HG03196 (cell line): ENCODE results near the gene KCNJ5.
A peak's percentile ranks its signal among the peaks of the same experiment; 100 is the strongest.
"Not testable (repeated sequence)": the region's sequence is repeated elsewhere in the genome, so short reads cannot be mapped to it uniquely, and the experiment has no call there.

ENCODE experiments used
- ATAC-seq: cut with Tn5 transposase; IDR thresholded peaks from one replicate; pipeline ENCODE4 v1.9.1; 2021; ENCODE audit not compliant: unreplicated experiment

Gene KCNJ5

GRCh38 chr11:128909438-128910125, 18.4 kb downstream of the KCNJ5 start:
- no peak for ATAC-seq

- ATAC-seq, result no peak
Observed at GRCh38 chr11:128910576-128910975, 19.4 kb downstream of the KCNJ5 start.

GRCh38 chr11:128911239-128911638, 20.1 kb downstream of the KCNJ5 start:
- ATAC-seq, result no peak

GRCh38 chr11:128911701-128912100, 20.5 kb downstream of the KCNJ5 start:
- no peak for ATAC-seq

GRCh38 chr11:128913806-128914205, 22.6 kb downstream of the KCNJ5 start:
- ATAC-seq, result no peak

- no peak for ATAC-seq
Observed at GRCh38 chr11:128914216-128915148, 23.3 kb downstream of the KCNJ5 start.

- no peak for ATAC-seq
Observed at GRCh38 chr11:128915149-128915521, 24.0 kb downstream of the KCNJ5 start.

- no peak for ATAC-seq
Observed at GRCh38 chr11:128916037-128916572, 24.9 kb downstream of the KCNJ5 start.

GRCh38 chr11:128916681-128917080, 25.5 kb downstream of the KCNJ5 start:
- ATAC-seq, result no peak

GRCh38 chr11:128917144-128917724, 26.1 kb downstream of the KCNJ5 start:
- peak; percentile 52 for ATAC-seq

- ATAC-seq, result no peak
Observed at GRCh38 chr11:128919216-128919615, 28.1 kb downstream of the KCNJ5 start.

GRCh38 chr11:128919635-128920034, 28.5 kb downstream of the KCNJ5 start:
- not testable (repeated sequence) for ATAC-seq

GRCh38 chr11:128920666-128921065, 29.5 kb downstream of the KCNJ5 start:
- ATAC-seq, result no peak

GRCh38 chr11:128921793-128922192, 30.6 kb downstream of the KCNJ5 start:
- no peak for ATAC-seq

GRCh38 chr11:128924104-128924503, 32.9 kb downstream of the KCNJ5 start:
- no peak for ATAC-seq

- no peak for ATAC-seq
Observed at GRCh38 chr11:128924510-128925249, 33.5 kb downstream of the KCNJ5 start.

GRCh38 chr11:128925250-128925600, 34.1 kb downstream of the KCNJ5 start:
- ATAC-seq, result no peak

GRCh38 chr11:128926000-128926399, 34.8 kb downstream of the KCNJ5 start:
- ATAC-seq, result no peak

GRCh38 chr11:128926437-128927107, 35.4 kb downstream of the KCNJ5 start:
- no peak for ATAC-seq

GRCh38 chr11:128927108-128927461, 35.9 kb downstream of the KCNJ5 start:
- ATAC-seq, result no peak
